Kidney (tissue), 14 donors: Measurements from ENCODE around the gene WDR89. TPM values are rescaled to one million over a fixed set of nuclear protein-coding genes. Genes with fewer than 3 reads are reported as not detected.
A peak's percentile ranks its signal among the peaks of the same experiment; 100 is the strongest.

ENCODE experiments used
- DNase-seq, 5 donors: peaks; one replicate each; pipeline ENCODE4 v3.0.0-alpha.2; 2013 to 2020
- FAIRE-seq: peaks from 2 replicates; lab custom pipeline; 2012; peaks lifted over from hg19 to GRCh38; lab: Jason Lieb, UNC
- H3K27ac ChIP-seq, 2 donors: one replicate each; pipeline ENCODE4 v1.7.0; 2013; ENCODE audit warnings: low read depth in 2 of 2, low read length in 2 of 2, inconsistent platforms in 1 of 2
- H3K27me3 ChIP-seq: one replicate; pipeline ENCODE4 v1.7.1; 2013; ENCODE audit warnings: low read length, inconsistent platforms; ENCODE audit not compliant: control insufficient read depth, insufficient read depth
- H3K36me3 ChIP-seq, 3 donors: one replicate each; pipeline versions ENCODE4 v1.7.0 to v1.7.1; 2013; ENCODE audit warnings: low read length in 3 of 3, control low read depth in 1 of 3, inconsistent platforms in 1 of 3; ENCODE audit not compliant: insufficient read depth in 3 of 3, control insufficient read depth in 2 of 3
- H3K4me1 ChIP-seq, 3 donors: one replicate each; pipeline versions ENCODE4 v1.7.0 to v1.7.1; 2013; ENCODE audit warnings: low read length in 3 of 3, inconsistent platforms in 1 of 3, low read depth in 1 of 3; ENCODE audit not compliant: control insufficient read depth in 2 of 3, insufficient read depth in 2 of 3
- H3K4me3 ChIP-seq, 3 donors: one replicate each; pipeline versions ENCODE4 v1.7.0 to v1.8.1; 2013; ENCODE audit warnings: low read length in 3 of 3, control low read depth in 1 of 3, inconsistent platforms in 1 of 3
- H3K9ac ChIP-seq, 3 donors: one replicate each; pipeline versions ENCODE4 v1.7.0 to v1.7.1; 2013; ENCODE audit warnings: low read length in 3 of 3, control low read depth in 1 of 3, inconsistent platforms in 1 of 3
- H3K9me3 ChIP-seq, 3 donors: one replicate each; pipeline versions ENCODE4 v1.7.0 to v1.7.1; 2013; ENCODE audit warnings: low read length in 3 of 3, control low read depth in 1 of 3, inconsistent platforms in 1 of 3; ENCODE audit not compliant: control insufficient read depth in 2 of 3, insufficient read depth in 1 of 3
- CTCF ChIP-seq: IDR thresholded peaks from 3 replicates; pipeline ENCODE4 v1.5.1; 2012; ENCODE audit warnings: mild to moderate bottlenecking, moderate library complexity, borderline replicate concordance; ENCODE audit not compliant: insufficient read depth; ENCODE audit errors: extremely low read depth
- intact Hi-C: fragments of 100-400 bp; cut with DNase I; formaldehyde crosslinking; loops from one replicate; pipeline ENCODE4 v1.11.1; 2022
- polyA plus RNA-seq: library from polyadenylated mRNA; stranded (reverse); fragments of 350-450 nt; fragmentation: Illumina TruSeq; extraction: RNeasy Lipid Tissue Mini Kit (QIAGEN cat#74804); gene quantifications from one replicate; pipeline ENCODE4 v1.2.3, GENCODE V29; 2014; ENCODE audit warnings: low read depth, low replicate concordance; ENCODE audit not compliant: insufficient read depth
- total RNA-seq: library from RNA; stranded (reverse); fragmentation: NEBNext Ultra II Directional; extraction: Animal tissue kit (Norgen Biotek cat#: 25700); gene quantifications from one replicate; pipeline ENCODE4 v1.2.1, GENCODE V29; 2021
- donor health status: control.
- donor health status: control.
- donor health status: control.
- donor health status: control.
- donor health status: control.
- donor health status: DM: yes; HTN: yes; CAD: no.
- donor health status: Normal renal cell carcinoma (clear cell type).

The WDR89 gene
- total and polyA plus RNA-seq, 2 donors from 2014 or later: 10.8 to 15.7 TPM

GRCh38 chr14:63633801-63634200 lies 7.9 kb downstream of the WDR89 start:
- FAIRE-seq (no peak), DNase-seq (no peak)
- no peak overlapping the region for H3K4me3 ChIP-seq
- peaks cover 0 to 8% (median 2%) of the 10 kb centered on the region in 3 donors for H3K9me3 ChIP-seq
- no peak overlapping the region for H3K9ac ChIP-seq
- H3K27ac ChIP-seq: no peak overlapping the region
- H3K27me3 ChIP-seq: no peaks in the 10 kb centered on the region
- intact Hi-C loops: no loop called here
- no peaks in the 10 kb centered on the region for H3K36me3 ChIP-seq
- H3K4me1 ChIP-seq: no peaks in the 10 kb centered on the region
- no peak for TF ChIP-seq CTCF

GRCh38 chr14:63632932-63633514 lies 8.6 kb downstream of the WDR89 start:
- FAIRE-seq: no peak

GRCh38 chr14:63624701-63625100 lies 17.0 kb downstream of the WDR89 start:
- intact Hi-C loops: loop anchor here (10.0 kb wide), 1 partner anchor 230 kb away; no protein-coding TSS in a partner anchor
- no peak for FAIRE-seq
- TF ChIP-seq CTCF: no peak

More at GRCh38 chr14:63632932-63633514, 8.6 kb downstream of the WDR89 start:
- no peak overlapping the region for H3K27ac ChIP-seq
- H3K9ac ChIP-seq: peak overlapping the region in 1 of 3 donors; percentile 29
- H3K4me3 ChIP-seq: no peak overlapping the region
- peaks cover 0 to 8% (median 2%) of the 10 kb centered on the region in 3 donors for H3K9me3 ChIP-seq
- TF ChIP-seq CTCF: peak; percentile 34
- intact Hi-C loops: no loop called here
- H3K4me1 ChIP-seq: no peaks in the 10 kb centered on the region
- no peaks in the 10 kb centered on the region for H3K27me3 ChIP-seq
- no peak for DNase-seq
- H3K36me3 ChIP-seq: no peaks in the 10 kb centered on the region

More at GRCh38 chr14:63624701-63625100, 17.0 kb downstream of the WDR89 start:
- Histone ChIP-seq H3K9ac (no peak overlapping the region), H3K4me3 (no peak overlapping the region), H3K36me3 (peaks cover 2 to 4% (median 2%) of the 10 kb centered on the region in 3 donors), H3K9me3 (no peaks in the 10 kb centered on the region), H3K27me3 (no peaks in the 10 kb centered on the region), H3K4me1 (no peaks in the 10 kb centered on the region), H3K27ac (no peak overlapping the region)
- DNase-seq: no peak
